ENCODE results near the gene ADAMTS19.

ADAMTS19 gene

DNA sequence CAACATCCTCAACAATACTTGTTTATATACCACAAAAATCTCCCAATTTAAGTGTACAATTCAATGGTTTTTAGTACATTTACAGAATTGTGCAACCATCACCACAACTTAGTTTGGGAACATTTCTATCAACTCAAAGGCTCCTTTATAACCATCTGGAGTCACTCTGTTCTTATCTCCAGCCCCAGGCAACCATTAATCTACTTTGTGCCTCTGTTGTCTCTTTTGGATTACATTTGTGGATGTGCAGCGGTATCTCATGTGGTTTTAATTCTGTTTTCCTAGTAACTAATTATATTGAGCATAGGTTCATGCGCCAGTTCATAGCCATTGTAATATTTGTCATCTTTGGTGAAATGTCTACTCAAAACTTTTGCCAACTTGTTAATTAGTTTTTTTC is 14.4 kb downstream of the ADAMTS19 start:
- TF ChIP-seq, protein P1, sequence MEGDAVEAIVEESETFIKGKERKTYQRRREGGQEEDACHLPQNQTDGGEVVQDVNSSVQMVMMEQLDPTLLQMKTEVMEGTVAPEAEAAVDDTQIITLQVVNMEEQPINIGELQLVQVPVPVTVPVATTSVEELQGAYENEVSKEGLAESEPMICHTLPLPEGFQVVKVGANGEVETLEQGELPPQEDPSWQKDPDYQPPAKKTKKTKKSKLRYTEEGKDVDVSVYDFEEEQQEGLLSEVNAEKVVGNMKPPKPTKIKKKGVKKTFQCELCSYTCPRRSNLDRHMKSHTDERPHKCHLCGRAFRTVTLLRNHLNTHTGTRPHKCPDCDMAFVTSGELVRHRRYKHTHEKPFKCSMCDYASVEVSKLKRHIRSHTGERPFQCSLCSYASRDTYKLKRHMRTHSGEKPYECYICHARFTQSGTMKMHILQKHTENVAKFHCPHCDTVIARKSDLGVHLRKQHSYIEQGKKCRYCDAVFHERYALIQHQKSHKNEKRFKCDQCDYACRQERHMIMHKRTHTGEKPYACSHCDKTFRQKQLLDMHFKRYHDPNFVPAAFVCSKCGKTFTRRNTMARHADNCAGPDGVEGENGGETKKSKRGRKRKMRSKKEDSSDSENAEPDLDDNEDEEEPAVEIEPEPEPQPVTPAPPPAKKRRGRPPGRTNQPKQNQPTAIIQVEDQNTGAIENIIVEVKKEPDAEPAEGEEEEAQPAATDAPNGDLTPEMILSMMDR (IDR thresholded peaks at IDR 0.05): no peak
- Histone ChIP-seq H3K4me3 (no peak overlapping the region), H3K27ac (no peak overlapping the region)
- no peak for DNase-seq (ENCODE audit: low spot score)

- DNase-seq (ENCODE audit: low spot score): no peak
- Histone ChIP-seq H3K27ac (no peak overlapping the region), H3K4me3 (no peak overlapping the region)
- TF ChIP-seq, protein P1 (IDR thresholded peaks at IDR 0.05): no peak
These were observed 16.7 kb downstream of the ADAMTS19 start for GRCh38 chr5:129476751-129477150.

DNA sequence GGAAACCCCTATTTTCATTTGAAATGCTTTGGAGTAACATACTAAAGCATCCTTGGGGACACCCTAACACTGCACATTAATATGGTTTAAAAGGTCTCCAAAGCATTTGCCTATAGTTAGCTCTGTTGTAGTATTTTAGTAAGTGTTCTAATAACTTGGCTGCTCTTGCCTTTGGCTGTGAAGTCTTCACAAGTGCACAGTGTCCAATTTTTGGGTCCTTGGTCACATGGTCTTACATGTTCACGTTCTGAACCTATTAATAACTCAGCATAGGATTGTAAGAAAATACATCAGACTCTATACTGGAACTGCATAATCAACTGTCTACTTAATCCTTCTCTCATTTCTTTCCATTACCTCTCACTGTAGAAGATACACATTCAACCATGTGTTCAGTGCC is 17.4 kb downstream of the ADAMTS19 start:
- DNase-seq (ENCODE audit: low spot score): no peak
- TF ChIP-seq, protein P1 (IDR thresholded peaks at IDR 0.05): no peak
- Histone ChIP-seq H3K4me3 (no peak overlapping the region), H3K27ac (no peak overlapping the region)

DNA sequence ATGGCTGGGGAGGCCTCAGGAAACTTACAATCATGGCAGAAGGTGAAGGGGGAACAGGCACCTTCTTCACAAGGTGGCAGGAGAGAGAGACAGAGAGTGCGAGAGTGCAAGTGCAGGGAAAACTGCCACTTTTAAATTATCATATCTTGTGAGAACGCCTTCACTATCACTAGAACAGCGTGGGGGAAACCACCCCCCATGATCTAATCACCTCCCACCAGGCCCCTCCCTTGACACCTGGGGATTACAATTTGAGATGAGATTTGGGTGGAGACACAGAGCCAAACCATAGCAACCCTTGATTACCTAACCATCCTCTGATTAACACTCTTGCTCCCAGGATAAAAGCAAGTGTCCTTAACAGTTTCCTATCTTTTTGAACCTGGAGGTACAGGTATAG is 21.1 kb downstream of the ADAMTS19 start:
- H3K27ac ChIP-seq: no peak overlapping the region
- H3K4me3 ChIP-seq: no peak overlapping the region
- TF ChIP-seq, protein P1 (IDR thresholded peaks at IDR 0.05): no peak
- no peak for DNase-seq (ENCODE audit: low spot score)

- no peak overlapping the region for H3K4me3 ChIP-seq
- TF ChIP-seq, protein P1 (IDR thresholded peaks at IDR 0.05): no peak
- H3K27ac ChIP-seq: no peak overlapping the region
- no peak for DNase-seq (ENCODE audit: low spot score)
These were observed 36.3 kb downstream of the ADAMTS19 start for GRCh38 chr5:129496421-129496820.

DNA sequence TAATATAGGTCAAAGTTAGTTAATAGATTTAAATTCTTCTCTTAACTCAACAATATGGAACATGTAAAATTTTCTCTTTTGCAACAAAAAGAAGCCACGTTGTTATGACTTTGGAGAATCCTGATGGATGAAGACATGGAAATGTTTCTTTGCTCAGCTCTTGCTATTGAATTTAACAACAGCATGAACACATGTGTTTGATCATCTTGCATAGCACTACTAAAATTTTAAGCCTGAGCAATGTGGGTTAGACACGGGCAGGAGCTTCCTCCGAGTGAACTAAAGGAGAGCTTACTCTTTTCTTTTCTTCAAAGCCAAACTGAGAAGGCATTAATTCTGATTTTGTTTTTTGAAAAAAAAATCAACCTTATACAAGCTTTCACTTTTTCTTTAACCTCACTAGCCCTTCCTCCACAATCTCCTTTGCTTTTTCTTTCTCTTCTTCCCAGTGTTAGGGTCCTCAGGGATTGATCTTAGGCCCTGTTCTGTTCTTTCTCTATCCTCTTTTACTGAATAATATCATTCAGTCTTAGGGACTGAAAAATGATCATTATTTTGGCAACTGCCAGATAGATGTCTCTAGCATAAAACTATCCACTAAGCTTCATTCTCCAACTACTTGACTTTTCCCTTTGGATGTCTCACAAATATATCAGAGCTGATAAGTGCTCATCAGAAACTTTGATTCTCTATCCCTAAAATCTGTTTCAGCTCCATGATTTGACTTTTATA is 36.9 kb downstream of the ADAMTS19 start:
- DNase-seq (ENCODE audit: low spot score): no peak
- TF ChIP-seq, protein P1 (IDR thresholded peaks at IDR 0.05): no peak
- H3K27ac ChIP-seq: no peak overlapping the region
- H3K4me3 ChIP-seq: no peak overlapping the region

GRCh38 chr5:129499208-129499852 is 39.2 kb downstream of the ADAMTS19 start:
- no peak overlapping the region for H3K4me3 ChIP-seq
- no peak for DNase-seq (ENCODE audit: low spot score)
- TF ChIP-seq, protein P1 (IDR thresholded peaks at IDR 0.05): no peak

More at GRCh38 chr5:129499208-129499852, 39.2 kb downstream of the ADAMTS19 start:
- H3K27ac ChIP-seq: no peak overlapping the region

All from coronary artery (tissue), 2 donors.